Stimulated activated CD8-positive, alpha-beta memory T cell treated with anti-CD3 and anti-CD28 coated beads, Interleukin-4, amount 100 ng/mL, for 48 hours (primary cell): ENCODE results near the gene NRG2.

Source experiments
- DNase-seq: peaks from one replicate; pipeline ENCODE4 v3.0.0-alpha.2; 2020

NRG2 gene

GRCh38 chr5:139831624-139832023, 211.5 kb downstream of the NRG2 start:
- DNase-seq: no peak

GRCh38 chr5:139829471-139829870, 213.6 kb downstream of the NRG2 start:
- no peak for DNase-seq

GRCh38 chr5:139828207-139828895, 214.7 kb downstream of the NRG2 start:
- no peak for DNase-seq

GRCh38 chr5:139825690-139826089, 217.4 kb downstream of the NRG2 start:
- no peak for DNase-seq

GRCh38 chr5:139823757-139824355, 219.2 kb downstream of the NRG2 start:
- DNase-seq: no peak

DNA sequence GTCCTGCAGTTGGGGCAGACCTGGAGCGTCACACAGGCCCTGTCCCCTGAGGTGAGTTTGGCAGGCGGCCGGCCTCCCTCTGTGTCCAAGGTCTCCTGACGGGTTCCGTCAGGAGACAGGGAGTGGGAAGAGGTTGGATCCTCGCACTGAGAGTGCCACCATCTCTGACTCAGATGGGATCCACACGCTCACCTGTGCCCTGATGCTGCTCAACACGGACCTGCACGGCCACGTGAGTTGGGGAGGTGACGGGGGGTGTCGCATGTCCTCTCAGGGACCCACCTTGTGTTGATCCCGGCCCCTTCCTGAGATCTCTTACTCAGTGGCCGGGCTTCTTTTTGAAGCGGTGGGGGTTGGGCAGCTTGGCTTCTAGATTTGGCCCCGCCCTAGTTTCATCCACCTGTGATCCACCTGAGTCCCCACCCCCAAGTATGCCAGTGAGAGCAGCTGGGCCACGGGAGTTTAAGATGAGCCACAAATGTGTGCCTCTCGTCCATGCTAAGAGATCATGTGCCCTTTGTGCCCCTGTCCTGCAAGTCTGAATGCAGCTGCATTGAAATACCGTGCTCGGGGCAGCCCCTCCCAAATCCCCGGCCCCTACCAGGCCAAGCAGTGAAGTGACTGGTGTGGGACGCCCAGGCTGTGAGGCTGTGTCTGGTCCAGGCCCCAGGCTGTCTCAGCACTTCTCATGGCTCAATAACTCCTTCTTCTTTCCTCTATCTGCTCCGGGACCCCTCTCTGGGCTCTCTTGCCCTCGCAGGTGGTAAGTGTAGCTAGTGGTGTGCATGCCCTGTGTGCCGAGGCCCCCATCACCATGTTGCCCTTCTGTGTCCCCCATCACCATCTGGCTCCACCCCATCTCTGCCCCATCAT, 220.3 kb downstream of the NRG2 start:
- no peak for DNase-seq

DNA sequence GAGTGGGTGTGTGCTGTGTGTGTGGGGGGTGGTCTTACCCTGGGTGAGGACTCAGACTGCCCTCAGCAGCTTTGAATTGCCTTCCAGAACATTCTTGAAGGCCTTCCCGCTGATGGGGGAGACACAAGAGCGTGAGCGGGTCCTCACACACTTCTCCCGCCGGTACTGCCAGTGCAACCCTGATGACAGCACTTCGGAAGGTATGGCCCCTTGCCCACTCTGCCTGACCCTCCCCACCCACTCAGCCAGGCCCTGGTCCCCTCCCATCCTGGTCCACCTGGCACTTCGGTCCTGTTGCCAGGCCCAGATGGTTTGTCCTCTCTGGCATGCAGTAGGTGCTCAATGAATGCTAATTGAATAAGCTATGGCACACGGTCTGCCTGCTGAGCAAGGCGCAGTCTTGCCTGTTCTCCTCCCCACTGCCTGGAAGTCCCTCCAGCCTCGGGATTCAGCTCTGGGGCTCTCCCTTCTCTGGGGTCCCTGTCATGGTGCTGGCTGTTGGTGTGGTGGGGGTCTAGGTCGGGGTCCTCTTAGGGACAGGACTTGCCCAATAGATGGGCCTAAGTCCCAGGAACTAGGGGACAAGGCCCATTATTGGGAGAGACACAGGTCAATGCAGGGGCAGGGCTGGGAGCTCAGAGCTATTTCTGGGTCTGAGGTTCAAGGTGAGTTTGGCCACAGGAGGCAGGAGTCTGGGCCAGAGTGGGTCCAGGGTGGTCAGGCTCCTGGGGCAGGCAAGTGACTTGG, 221.1 kb downstream of the NRG2 start:
- no peak for DNase-seq

DNA sequence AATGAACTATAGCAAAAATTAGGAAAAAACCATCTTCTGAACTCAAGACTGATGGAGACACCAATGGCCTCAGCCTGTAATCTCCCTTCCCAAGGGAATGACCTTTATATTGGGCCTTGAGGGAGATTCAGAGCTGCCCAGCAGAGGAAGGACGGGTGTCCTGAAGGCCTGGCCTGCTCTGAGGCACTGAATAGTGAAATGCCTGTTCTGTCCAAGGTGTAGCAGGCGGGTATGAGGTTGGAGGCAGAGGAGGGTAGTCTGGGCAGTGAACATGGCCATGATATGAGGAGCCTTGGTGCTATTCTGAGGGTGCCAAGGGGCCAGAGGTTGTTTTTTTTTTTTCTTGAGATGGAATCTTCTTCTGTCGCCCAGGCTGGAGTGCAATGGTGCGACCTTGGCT, 222.5 kb downstream of the NRG2 start:
- no peak for DNase-seq

GRCh38 chr5:139820130-139820529, 223.0 kb downstream of the NRG2 start:
- DNase-seq: no peak

GRCh38 chr5:139817970-139818369, 225.1 kb downstream of the NRG2 start:
- DNase-seq: no peak

GRCh38 chr5:139817362-139817761, 225.7 kb downstream of the NRG2 start:
- no peak for DNase-seq

DNA sequence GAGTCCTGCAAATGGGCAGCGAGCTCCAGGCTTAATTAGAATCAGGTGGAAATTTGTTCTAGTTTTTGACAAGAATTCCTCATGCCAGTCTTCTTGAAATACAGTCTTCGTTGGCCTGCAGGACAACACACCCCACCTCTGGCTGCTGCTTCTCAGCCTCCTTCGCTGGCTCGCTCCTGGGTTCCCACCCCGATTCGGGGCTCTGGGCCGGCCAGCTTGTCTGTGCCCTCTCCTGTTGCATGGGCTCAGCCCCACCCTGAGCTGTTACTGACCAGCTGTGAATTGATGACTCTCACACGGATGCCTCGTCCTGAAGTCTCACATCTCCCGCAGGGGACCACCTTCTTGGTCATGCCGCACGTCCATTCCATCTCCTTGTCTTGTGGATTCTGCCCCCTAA, 226.5 kb downstream of the NRG2 start:
- DNase-seq: no peak

DNA sequence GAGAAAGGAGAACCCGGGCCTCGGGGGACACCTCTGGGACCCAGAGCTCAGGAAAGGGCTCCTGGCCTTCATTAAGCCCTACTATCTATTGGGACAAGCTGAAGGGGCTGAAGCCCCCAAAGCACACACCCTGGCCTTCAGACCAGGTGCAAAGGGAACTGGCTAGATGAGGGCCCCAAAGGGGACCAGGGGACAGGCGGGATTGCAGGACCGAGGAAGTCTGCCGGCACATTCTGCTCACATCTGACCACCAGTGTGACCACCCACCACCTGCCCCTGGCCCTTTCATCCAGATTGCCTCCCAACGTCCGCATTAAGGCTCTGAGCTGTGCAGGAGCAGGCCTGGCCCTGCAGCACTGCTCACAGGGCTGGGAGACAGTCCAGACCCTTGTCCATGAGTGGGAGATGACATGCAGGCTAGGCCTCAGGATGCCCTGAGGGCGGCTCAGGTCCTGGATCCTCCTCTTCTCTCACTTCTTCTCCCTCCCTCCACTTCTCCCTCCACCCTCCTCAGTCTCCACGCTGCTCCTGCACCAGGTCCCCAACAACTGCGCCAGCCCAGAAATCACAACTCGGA, 228.3 kb downstream of the NRG2 start:
- no peak for DNase-seq

DNA sequence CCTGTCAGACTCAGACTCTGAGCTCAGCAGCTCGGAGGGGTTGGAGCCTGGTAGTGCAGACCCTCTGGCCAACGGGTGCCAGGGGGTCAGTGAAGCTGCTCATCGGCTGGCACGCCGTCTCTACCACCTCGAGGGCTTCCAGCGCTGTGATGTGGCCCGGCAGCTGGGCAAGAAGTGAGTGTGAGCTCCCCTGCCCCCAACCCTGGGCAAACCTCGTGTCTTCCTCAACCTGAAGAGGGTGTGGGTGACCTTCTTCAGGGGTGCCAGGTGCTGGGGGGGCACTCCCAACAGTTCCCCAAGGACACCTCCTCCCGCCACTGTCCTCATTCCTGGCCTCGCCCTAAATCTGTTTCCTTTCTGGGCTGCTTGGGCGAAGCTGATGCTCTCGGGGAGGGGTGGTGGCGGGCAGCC, 228.9 kb downstream of the NRG2 start:
- no peak for DNase-seq

- no peak for DNase-seq
Observed at GRCh38 chr5:139812836-139813805, 230.0 kb downstream of the NRG2 start.

GRCh38 chr5:139812323-139812722, 230.8 kb downstream of the NRG2 start:
- DNase-seq: no peak

DNA sequence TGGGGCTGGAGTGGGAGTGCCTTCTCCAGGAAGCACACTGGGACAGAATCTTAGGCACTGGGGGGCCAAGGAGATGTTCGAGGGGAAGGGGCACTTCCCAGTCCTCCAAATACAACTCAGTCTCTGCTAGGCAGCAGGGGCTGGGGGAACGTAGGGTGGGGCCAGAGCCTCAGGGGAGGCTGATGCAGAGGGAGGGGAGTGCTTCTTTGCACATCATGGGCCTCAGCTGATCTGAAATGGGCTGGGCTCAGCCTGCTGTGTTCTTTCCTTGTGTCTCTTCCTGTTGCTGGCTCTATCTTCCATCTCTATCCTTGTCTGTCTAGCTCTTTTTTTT, 231.9 kb downstream of the NRG2 start:
- DNase-seq: no peak

- DNase-seq: no peak
Observed at GRCh38 chr5:139810341-139811273, 232.5 kb downstream of the NRG2 start.

DNA sequence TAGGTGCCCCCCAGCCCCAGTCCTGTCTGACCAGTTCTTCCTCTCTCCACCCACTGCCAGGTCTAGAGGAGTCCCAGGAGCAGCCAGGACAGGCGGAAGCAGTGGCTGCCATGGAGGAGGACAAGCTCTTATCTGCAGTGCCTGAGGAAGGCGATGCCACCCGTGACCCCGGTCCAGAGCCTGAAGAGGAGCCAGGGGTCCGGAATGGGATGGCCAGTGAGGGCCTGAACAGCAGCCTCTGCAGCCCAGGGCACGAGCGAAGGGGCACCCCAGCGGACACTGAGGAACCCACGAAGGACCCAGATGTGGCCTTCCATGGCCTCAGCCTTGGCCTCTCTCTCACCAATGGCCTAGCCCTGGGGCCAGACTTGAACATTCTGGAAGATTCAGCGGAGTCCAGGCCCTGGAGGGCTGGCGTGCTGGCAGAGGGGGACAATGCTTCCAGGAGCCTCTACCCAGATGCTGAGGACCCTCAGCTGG, 233.7 kb downstream of the NRG2 start:
- no peak for DNase-seq
